Measurements from ENCODE around the gene CT47C1. TPM values are rescaled to one million over a fixed set of nuclear protein-coding genes. Genes with fewer than 3 reads are reported as not detected.

CT47C1 gene
- polyA plus RNA-seq, 1 donor (not counting 4 experiments of a cell fraction or from before 2014, with no cell fraction given), result not detected

- H3K27ac ChIP-seq (ENCODE audit: control insufficient read depth, insufficient read depth, low read length), result no peak overlapping the region
- no peaks in the 10 kb centered on the region for H3K9me3 ChIP-seq (ENCODE audit: control insufficient read depth, low read depth, low read length)
- no peaks in the 10 kb centered on the region for H3K27me3 ChIP-seq (ENCODE audit: control insufficient read depth, extremely low read depth, insufficient read depth, low read length)
- TF ChIP-seq EZH2 (IDR thresholded peaks at IDR 0.05; ENCODE audit: low read length), result no peak
- TF ChIP-seq CTCF (optimal IDR thresholded peaks at IDR 0.05 in 1 of 3, IDR thresholded peaks at IDR 0.05 in 1 of 3, conservative IDR thresholded peaks at IDR 0.05 in 1 of 3; ENCODE audit: extremely low read depth in 1 of 3, insufficient read depth in 2 of 3, low read length in 3 of 3), result no peak
- H3K36me3 ChIP-seq (ENCODE audit: control insufficient read depth in 2 of 2, extremely low read depth in 1 of 2, insufficient read depth in 2 of 2, low read length in 2 of 2), result no peaks in the 10 kb centered on the region
- no peak overlapping the region for H2AFZ ChIP-seq (ENCODE audit: control insufficient read depth, low read length)
- no peaks in the 10 kb centered on the region for H4K20me1 ChIP-seq (ENCODE audit: control insufficient read depth, extremely low read depth, insufficient read depth, low read length)
- no peaks in the 10 kb centered on the region for H3K4me1 ChIP-seq (ENCODE audit: control insufficient read depth, extremely low read depth, insufficient read depth, low read length)
- DNase-seq (ENCODE audit: low read depth, low spot score) (no peak), FAIRE-seq (no peak)
- no peaks in the 10 kb centered on the region for H3K9me1 ChIP-seq (ENCODE audit: control insufficient read depth, extremely low read depth, insufficient read depth, low read length)
- no peak overlapping the region for H3K4me2 ChIP-seq (ENCODE audit: control insufficient read depth, extremely low read depth, insufficient read depth, low read depth, low read length)
- dilution Hi-C loops (cut with MboI; ENCODE audit: extremely low pct_ligation_motif_present, low sequenced_read_pairs), result no loop called here
- no peak overlapping the region for H3K4me3 ChIP-seq (ENCODE audit: control insufficient read depth in 2 of 3, extremely low read depth in 1 of 3, insufficient read depth in 2 of 3, low read depth in 1 of 3, low read length in 3 of 3)
- no peak overlapping the region for H3K9ac ChIP-seq (ENCODE audit: control insufficient read depth, extremely low read depth, insufficient read depth, low read length)
- H3K79me2 ChIP-seq (ENCODE audit: control insufficient read depth, insufficient read depth, low read length), result no peaks in the 10 kb centered on the region
Measured at GRCh38 chrX:119030990-119031389, 41.8 kb upstream of the CT47C1 start.

GRCh38 chrX:119036107-119037029, 36.4 kb upstream of the CT47C1 start:
- Histone ChIP-seq H4K20me1 (ENCODE audit: control insufficient read depth, extremely low read depth, insufficient read depth, low read length) (no peaks in the 10 kb centered on the region), H3K9ac (ENCODE audit: control insufficient read depth, extremely low read depth, insufficient read depth, low read length) (no peak overlapping the region), H3K4me3 (ENCODE audit: control insufficient read depth in 2 of 3, extremely low read depth in 1 of 3, insufficient read depth in 2 of 3, low read depth in 1 of 3, low read length in 3 of 3) (no peak overlapping the region), H3K4me2 (ENCODE audit: control insufficient read depth, extremely low read depth, insufficient read depth, low read depth, low read length) (no peak overlapping the region), H3K9me3 (ENCODE audit: control insufficient read depth, low read depth, low read length) (no peaks in the 10 kb centered on the region), H3K9me1 (ENCODE audit: control insufficient read depth, extremely low read depth, insufficient read depth, low read length) (no peaks in the 10 kb centered on the region), H3K27me3 (ENCODE audit: control insufficient read depth, extremely low read depth, insufficient read depth, low read length) (no peaks in the 10 kb centered on the region), H3K4me1 (ENCODE audit: control insufficient read depth, extremely low read depth, insufficient read depth, low read length) (no peaks in the 10 kb centered on the region), H2AFZ (ENCODE audit: control insufficient read depth, low read length) (no peak overlapping the region), H3K27ac (ENCODE audit: control insufficient read depth, insufficient read depth, low read length) (no peak overlapping the region), H3K79me2 (ENCODE audit: control insufficient read depth, insufficient read depth, low read length) (no peaks in the 10 kb centered on the region), H3K36me3 (ENCODE audit: control insufficient read depth in 2 of 2, extremely low read depth in 1 of 2, insufficient read depth in 2 of 2, low read length in 2 of 2) (no peaks in the 10 kb centered on the region)
- dilution Hi-C loops (cut with MboI; ENCODE audit: extremely low pct_ligation_motif_present, low sequenced_read_pairs), result no loop called here
- TF ChIP-seq CTCF (optimal IDR thresholded peaks at IDR 0.05 in 1 of 3, IDR thresholded peaks at IDR 0.05 in 1 of 3, conservative IDR thresholded peaks at IDR 0.05 in 1 of 3; ENCODE audit: extremely low read depth in 1 of 3, insufficient read depth in 2 of 3, low read length in 3 of 3) (no peak), EZH2 (IDR thresholded peaks at IDR 0.05; ENCODE audit: low read length) (no peak)
- no peak for DNase-seq (ENCODE audit: low read depth, low spot score)
- no peak for FAIRE-seq

All from keratinocyte (primary cell).